ENCODE measurements around the gene KY. TPM values are rescaled to one million over a fixed set of nuclear protein-coding genes. Genes with fewer than 3 reads are reported as not detected.

KY gene
- total RNA-seq, 1 donor from 2014 or later, result not detected

GRCh38 chr3:134667956-134668355, 17.1 kb upstream of the KY start:
- DNase-seq, result no peak

- no peak for DNase-seq
These were observed 16.6 kb upstream of the KY start for GRCh38 chr3:134667406-134667805.

- no peak for DNase-seq
These were observed 16.1 kb upstream of the KY start for GRCh38 chr3:134666885-134667284.

GRCh38 chr3:134666466-134666865, 15.6 kb upstream of the KY start:
- no peak for DNase-seq

GRCh38 chr3:134666052-134666451, 15.2 kb upstream of the KY start:
- no peak for DNase-seq

- no peak for DNase-seq
These were observed 14.4 kb upstream of the KY start for GRCh38 chr3:134665243-134665642.

GRCh38 chr3:134663721-134664456, 13.1 kb upstream of the KY start:
- DNase-seq, result no peak

- no peak for DNase-seq
These were observed 9.2 kb upstream of the KY start for GRCh38 chr3:134660046-134660441.

GRCh38 chr3:134659391-134660045, 8.7 kb upstream of the KY start:
- no peak for DNase-seq

- no peak for DNase-seq
These were observed 7.7 kb upstream of the KY start for GRCh38 chr3:134658555-134658954.

- DNase-seq, result no peak
These were observed 5.5 kb upstream of the KY start for GRCh38 chr3:134656211-134656800.

- DNase-seq, result no peak
These were observed 4.9 kb upstream of the KY start for GRCh38 chr3:134655706-134656105.

GRCh38 chr3:134654031-134654430, 3.2 kb upstream of the KY start:
- DNase-seq, result no peak

- no peak for DNase-seq
These were observed 2.2 kb upstream of the KY start for GRCh38 chr3:134652886-134653630.

GRCh38 chr3:134652409-134652831, 1.6 kb upstream of the KY start:
- no peak for DNase-seq

- no peak for DNase-seq
These were observed 672 bp upstream of the KY start for GRCh38 chr3:134651347-134652041.

- DNase-seq, result no peak
These were observed 1.6 kb downstream of the KY start for GRCh38 chr3:134649106-134649705.

- no peak for DNase-seq
These were observed 2.7 kb downstream of the KY start for GRCh38 chr3:134647902-134648760.

GRCh38 chr3:134646086-134646485, 4.7 kb downstream of the KY start:
- DNase-seq, result no peak

GRCh38 chr3:134645515-134645914, 5.3 kb downstream of the KY start:
- DNase-seq, result no peak
